Right lobe of liver (tissue), 6 donors: Measurements from ENCODE around the gene SCNN1G. TPM values are rescaled to one million over a fixed set of nuclear protein-coding genes. Genes with fewer than 3 reads are reported as not detected.

Source experiments
- ATAC-seq, 4 donors: fragments of 200-7000 bp; cut with Tn5 transposase; one replicate each; pipeline ENCODE4 v1.9.1; 2020; ENCODE audit warnings: mild to moderate bottlenecking in 4 of 4, moderate library complexity in 4 of 4
- DNase-seq, 3 donors: peaks; one replicate each; pipeline ENCODE4 v3.0.0-alpha.2; 2020
- H3K27ac ChIP-seq, 3 donors: fragments of 200-600 bp; one replicate each; pipeline ENCODE4 v1.8.0; 2022
- H3K27me3 ChIP-seq, 2 donors: fragments of 200-600 bp; one replicate each; pipeline ENCODE4 v1.8.0; 2022
- H3K36me3 ChIP-seq, 4 donors: fragments of 200-600 bp; sonication (generic) in 1 of 4; one replicate each; pipeline versions ENCODE4 v1.5.1 to v1.8.0; 2017 to 2022; ENCODE audit warnings: control low read depth in 1 of 4
- H3K4me1 ChIP-seq, 4 donors: fragments of 200-600 bp; sonication (generic) in 1 of 4; one replicate each; pipeline versions ENCODE4 v1.5.1 to v1.8.0; 2017 to 2022; ENCODE audit warnings: control low read depth in 1 of 4
- H3K4me3 ChIP-seq, 3 donors: fragments of 200-600 bp; one replicate each; pipeline ENCODE4 v1.8.0; 2022
- H3K9me3 ChIP-seq, 4 donors: fragments of 200-600 bp; sonication (generic) in 1 of 4; one replicate each; pipeline versions ENCODE4 v1.5.1 to v1.8.0; 2017 to 2022; ENCODE audit warnings: control low read depth in 1 of 4
- POLR2A ChIP-seq: fragments of 450-650 bp; IDR thresholded peaks from one replicate; pipeline ENCODE4 v1.6.1; 2017; ENCODE audit warnings: antibody characterized with exemption, mild to moderate bottlenecking
- WGBS: methylation state at CpG from one replicate; pipeline ENCODE4 v1.1.6; 2018; ENCODE audit warnings: low coverage, low lambda C conversion rate; ENCODE audit not compliant: insufficient coverage; ENCODE audit errors: missing lambda C conversion rate; 5-methylcytosine and 5-hydroxymethylcytosine counted together
- intact Hi-C, 2 donors: fragments of 100-400 bp; cut with DNase I; formaldehyde crosslinking; loops; one replicate each; pipeline versions ENCODE4 v1.11.2 to v1.14.1; 2022
- long read RNA-seq: library from polyadenylated mRNA; unstranded; transcript quantifications from one replicate; pipeline ENCODE4 v2.0.0, GENCODE V29; 2019
- total RNA-seq, 6 experiments: library from RNA; depleted of rRNA in 2 of 6; stranded (reverse); fragments of >200 nt in 2 of 6; fragmentation: NEBNext Ultra II Directional in 3 of 6; extraction: Animal tissue kit (Norgen Biotek cat#: 25700) in 3 of 6; gene quantifications; one replicate each; pipeline versions ENCODE4 v1.1.0 to v1.2.4, GENCODE V29; 2016 to 2023
- TF ChIP-seq, protein P1 (sequence below), 4 donors: fragments of 200-600 bp in 3 of 4; fragments of 450-650 bp in 1 of 4; IDR thresholded peaks; one replicate each; pipeline versions ENCODE4 v1.5.1 to v1.8.0; 2016 to 2022; ENCODE audit warnings: antibody characterized with exemption in 4 of 4, mild to moderate bottlenecking in 2 of 4
- donor health status: DM: no; HTN: yes; CAD: no.
- donor health status: DM: no; HTN: no; CAD: no.
- donor health status: DM: no; HTN: no; CAD: no.
- donor health status: DM: no; HTN: yes; CAD: no.
- donor health status: DM: no; HTN: yes; CAD: no.

Gene SCNN1G, protein sequence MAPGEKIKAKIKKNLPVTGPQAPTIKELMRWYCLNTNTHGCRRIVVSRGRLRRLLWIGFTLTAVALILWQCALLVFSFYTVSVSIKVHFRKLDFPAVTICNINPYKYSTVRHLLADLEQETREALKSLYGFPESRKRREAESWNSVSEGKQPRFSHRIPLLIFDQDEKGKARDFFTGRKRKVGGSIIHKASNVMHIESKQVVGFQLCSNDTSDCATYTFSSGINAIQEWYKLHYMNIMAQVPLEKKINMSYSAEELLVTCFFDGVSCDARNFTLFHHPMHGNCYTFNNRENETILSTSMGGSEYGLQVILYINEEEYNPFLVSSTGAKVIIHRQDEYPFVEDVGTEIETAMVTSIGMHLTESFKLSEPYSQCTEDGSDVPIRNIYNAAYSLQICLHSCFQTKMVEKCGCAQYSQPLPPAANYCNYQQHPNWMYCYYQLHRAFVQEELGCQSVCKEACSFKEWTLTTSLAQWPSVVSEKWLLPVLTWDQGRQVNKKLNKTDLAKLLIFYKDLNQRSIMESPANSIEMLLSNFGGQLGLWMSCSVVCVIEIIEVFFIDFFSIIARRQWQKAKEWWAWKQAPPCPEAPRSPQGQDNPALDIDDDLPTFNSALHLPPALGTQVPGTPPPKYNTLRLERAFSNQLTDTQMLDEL
- total RNA-seq = not detected
- long read RNA-seq = 0 reads

DNA sequence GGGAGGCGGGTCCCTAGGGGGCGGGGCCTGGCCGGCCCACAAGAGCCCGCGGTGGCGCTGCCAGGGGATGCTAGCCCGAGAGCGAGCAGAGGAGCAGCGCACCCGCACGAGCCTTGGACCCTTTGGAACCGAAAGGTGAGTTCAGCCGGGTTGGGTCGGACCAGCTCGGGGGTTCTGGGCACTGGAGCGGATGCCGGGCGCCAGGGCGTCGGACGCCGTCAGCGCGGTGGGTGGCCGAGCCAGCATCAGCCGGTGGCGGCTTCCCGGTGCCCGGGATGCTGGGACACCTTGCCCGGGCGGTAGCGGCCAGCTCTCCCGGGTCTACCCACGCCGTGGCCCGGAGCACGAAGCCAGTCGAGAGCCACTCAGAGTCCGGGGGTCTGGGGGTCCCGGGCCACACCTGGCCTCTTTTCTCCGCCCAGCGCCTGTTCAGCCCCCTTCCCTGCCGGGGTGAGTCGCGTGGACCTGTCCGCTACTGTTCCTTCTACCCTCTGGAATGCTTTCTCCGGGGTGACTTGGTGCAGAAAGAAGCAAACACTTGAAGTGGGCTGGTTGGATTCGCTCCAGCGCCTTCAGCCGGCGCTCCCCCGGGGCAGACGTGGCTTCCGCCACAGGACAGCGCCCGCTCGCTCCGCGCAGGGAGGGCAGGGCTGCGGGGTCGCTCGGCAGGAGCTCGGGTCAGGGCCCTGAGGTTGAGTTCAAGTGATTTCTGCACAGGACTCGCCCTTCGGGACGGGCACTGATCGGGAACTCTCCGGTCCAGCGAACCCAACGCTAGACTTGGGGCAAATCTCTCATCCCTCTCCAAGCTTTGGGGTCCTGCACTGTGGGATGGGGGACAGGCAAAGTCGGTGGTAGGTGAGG is at the start of gene SCNN1G:
TSS of gene SCNN1G (plus strand) at position 67 of the 864 bp plus-strand sequence. CDS start 3,527 bp downstream, outside the sequence.
- H3K9me3 ChIP-seq = no peaks in the 10 kb centered on the region
- DNase-seq (no peak), ATAC-seq (peak; percentile 29 to 46 (median 40))
- H3K4me1 ChIP-seq = peaks cover 0 to 11% (median 0%) of the 10 kb centered on the region in 4 donors
- no peak within 1 kb of the TSS for H3K27ac ChIP-seq
- peak within 1 kb of the TSS in 2 of 3 donors; percentile 1 to 28 for H3K4me3 ChIP-seq
- intact Hi-C loops = loop anchor here (10.0 kb wide), 1 partner anchor 252 kb away; no protein-coding TSS in a partner anchor
- peaks cover 0 to 7% of the 10 kb centered on the region in 2 donors for H3K27me3 ChIP-seq
- H3K36me3 ChIP-seq = no peaks in the 10 kb centered on the region
- TF ChIP-seq POLR2A = no peak
- TF ChIP-seq, protein P1, sequence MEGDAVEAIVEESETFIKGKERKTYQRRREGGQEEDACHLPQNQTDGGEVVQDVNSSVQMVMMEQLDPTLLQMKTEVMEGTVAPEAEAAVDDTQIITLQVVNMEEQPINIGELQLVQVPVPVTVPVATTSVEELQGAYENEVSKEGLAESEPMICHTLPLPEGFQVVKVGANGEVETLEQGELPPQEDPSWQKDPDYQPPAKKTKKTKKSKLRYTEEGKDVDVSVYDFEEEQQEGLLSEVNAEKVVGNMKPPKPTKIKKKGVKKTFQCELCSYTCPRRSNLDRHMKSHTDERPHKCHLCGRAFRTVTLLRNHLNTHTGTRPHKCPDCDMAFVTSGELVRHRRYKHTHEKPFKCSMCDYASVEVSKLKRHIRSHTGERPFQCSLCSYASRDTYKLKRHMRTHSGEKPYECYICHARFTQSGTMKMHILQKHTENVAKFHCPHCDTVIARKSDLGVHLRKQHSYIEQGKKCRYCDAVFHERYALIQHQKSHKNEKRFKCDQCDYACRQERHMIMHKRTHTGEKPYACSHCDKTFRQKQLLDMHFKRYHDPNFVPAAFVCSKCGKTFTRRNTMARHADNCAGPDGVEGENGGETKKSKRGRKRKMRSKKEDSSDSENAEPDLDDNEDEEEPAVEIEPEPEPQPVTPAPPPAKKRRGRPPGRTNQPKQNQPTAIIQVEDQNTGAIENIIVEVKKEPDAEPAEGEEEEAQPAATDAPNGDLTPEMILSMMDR (IDR thresholded peaks at IDR 0.05) = peak in 2 of 4 donors; percentile 24 to 33
- WGBS = 6% methylated on average over 12 of the region's 71 CpGs

- no peak for ATAC-seq
- intact Hi-C loops = no loop called here
- TF ChIP-seq, protein P1 (IDR thresholded peaks at IDR 0.05) = no peak
- no peak for TF ChIP-seq POLR2A
These were observed 49.6 kb upstream of the SCNN1G start for GRCh38 chr16:23132775-23133463.

GRCh38 chr16:23134274-23134673 is 48.3 kb upstream of the SCNN1G start:
- DNase-seq = peak; percentile 69 to 81 (median 75)

More at GRCh38 chr16:23132775-23133463, 49.6 kb upstream of the SCNN1G start:
- Histone ChIP-seq H3K27me3 (no peaks in the 10 kb centered on the region), H3K36me3 (no peaks in the 10 kb centered on the region), H3K4me1 (peaks cover 0 to 7% (median 3%) of the 10 kb centered on the region in 4 donors), H3K9me3 (peaks cover 0 to 10% (median 3%) of the 10 kb centered on the region in 4 donors), H3K4me3 (no peak overlapping the region), H3K27ac (peak overlapping the region in 2 of 3 donors; percentile 1 to 11)
- DNase-seq = no peak
- WGBS = 79% methylated on average over 11 of the region's 11 CpGs

More at GRCh38 chr16:23134274-23134673, 48.3 kb upstream of the SCNN1G start:
- peaks cover 0 to 10% (median 3%) of the 10 kb centered on the region in 4 donors for H3K9me3 ChIP-seq
- peaks cover 0 to 5% (median under 1%) of the 10 kb centered on the region in 4 donors for H3K4me1 ChIP-seq
- WGBS = 16% methylated on average over 3 of the region's 3 CpGs
- no peaks in the 10 kb centered on the region for H3K36me3 ChIP-seq
- peak; percentile 81 to 93 (median 86) for ATAC-seq
- TF ChIP-seq, protein P1 (IDR thresholded peaks at IDR 0.05) = no peak
- TF ChIP-seq POLR2A = no peak
- H3K4me3 ChIP-seq = no peak overlapping the region
- H3K27me3 ChIP-seq = no peaks in the 10 kb centered on the region
- intact Hi-C loops = no loop called here
- H3K27ac ChIP-seq = peak overlapping the region in 1 of 3 donors; percentile 3
